HG02885 (cell line): ENCODE results near the gene TPST1.
"Not testable (repeated sequence)": the region's sequence is repeated elsewhere in the genome, so short reads cannot be mapped to it uniquely, and the experiment has no call there.

ENCODE experiments used
- ATAC-seq: cut with Tn5 transposase; IDR thresholded peaks from one replicate; pipeline ENCODE4 v1.9.1; 2021; ENCODE audit warnings: mild to moderate bottlenecking; ENCODE audit not compliant: unreplicated experiment, poor library complexity

The TPST1 gene

GRCh38 chr7:66204822-66205740, at the start of gene TPST1:
Gene TPST1, plus strand, starts transcription at chr7:66205334. Its CDS starts 35,092 bp downstream, at chr7:66240426.
- peak; percentile 97 for ATAC-seq

DNA sequence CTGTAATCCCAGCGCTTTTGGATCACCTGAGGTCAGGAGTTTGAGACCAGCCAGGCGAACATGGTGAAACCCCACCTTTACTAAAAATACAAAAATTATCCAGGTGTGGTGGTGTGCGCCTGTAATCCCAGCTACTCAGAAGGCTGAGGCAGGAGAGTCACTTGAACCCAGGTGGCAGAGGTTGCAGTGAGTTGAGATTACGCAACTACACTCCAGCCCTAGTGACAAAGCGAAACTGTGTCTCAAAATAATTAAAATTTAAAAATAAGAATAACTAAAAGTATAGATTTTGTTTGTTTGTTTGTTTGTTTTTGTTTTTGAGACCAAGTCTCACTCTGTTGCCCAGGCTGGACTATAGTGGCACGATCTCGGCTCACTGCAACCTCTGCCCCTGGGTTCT, 49.1 kb upstream of the TPST1 start:
- ATAC-seq, result not testable (repeated sequence)

DNA sequence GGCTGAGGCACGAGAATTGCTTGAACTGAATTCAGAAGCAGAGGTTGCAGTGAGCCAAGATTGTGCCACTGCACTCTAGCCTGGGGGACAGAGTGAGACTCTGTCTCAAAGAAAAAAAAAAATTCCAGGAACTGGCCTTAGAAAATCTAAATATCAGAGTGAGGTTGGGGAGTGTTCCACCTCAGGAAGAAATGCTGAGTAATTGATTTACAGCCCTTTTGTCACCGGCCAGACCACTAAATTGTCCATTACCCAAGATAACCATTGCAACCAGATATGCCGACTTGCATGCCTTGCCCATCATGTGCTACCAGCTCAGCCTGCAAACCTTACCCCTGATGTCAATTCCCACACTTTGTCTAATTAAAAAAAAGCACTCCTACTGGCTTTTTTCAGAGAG, 48.1 kb upstream of the TPST1 start:
- ATAC-seq, result no peak

DNA sequence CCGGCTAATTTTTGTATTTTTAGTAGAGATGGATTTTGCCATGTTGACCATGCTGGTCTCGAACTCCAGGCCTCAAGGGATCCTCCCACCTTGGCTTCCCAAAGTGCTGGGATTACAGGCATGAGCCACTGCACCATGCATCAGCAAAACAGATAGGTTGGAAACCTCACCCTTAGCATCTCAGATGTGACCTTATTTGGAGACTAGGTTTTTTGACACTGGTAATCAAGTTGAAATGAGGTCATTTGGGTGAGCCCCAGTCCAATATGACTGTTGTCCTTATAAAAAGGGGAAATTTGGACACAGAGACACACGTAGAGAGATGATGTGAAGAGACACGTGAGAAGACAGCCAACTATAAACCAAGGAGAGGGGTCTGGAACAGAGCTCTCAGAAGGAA, 42.5 kb upstream of the TPST1 start:
- no peak for ATAC-seq

DNA sequence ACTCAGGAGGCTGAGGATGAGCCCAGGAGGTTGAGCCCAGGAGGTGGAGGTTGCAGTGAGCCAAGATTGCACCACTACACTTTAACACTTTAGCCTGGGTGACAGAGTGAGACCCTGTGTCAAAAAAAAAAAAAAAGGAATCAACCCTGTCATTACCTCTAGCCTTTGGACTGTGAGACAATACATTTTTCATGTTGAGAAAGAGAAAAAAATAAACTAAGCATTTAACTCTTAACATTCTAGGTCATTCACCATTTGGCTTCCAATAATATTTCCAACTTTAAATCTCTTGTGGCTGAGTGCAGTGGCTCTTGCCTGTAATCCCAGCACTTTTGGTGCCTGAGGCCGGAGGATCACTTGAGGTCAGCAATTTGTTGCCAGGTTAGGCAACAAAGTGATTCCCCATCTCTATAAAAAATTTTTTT, 41.9 kb upstream of the TPST1 start:
- no peak for ATAC-seq

GRCh38 chr7:66164356-66164755, 40.8 kb upstream of the TPST1 start:
- no peak for ATAC-seq

DNA sequence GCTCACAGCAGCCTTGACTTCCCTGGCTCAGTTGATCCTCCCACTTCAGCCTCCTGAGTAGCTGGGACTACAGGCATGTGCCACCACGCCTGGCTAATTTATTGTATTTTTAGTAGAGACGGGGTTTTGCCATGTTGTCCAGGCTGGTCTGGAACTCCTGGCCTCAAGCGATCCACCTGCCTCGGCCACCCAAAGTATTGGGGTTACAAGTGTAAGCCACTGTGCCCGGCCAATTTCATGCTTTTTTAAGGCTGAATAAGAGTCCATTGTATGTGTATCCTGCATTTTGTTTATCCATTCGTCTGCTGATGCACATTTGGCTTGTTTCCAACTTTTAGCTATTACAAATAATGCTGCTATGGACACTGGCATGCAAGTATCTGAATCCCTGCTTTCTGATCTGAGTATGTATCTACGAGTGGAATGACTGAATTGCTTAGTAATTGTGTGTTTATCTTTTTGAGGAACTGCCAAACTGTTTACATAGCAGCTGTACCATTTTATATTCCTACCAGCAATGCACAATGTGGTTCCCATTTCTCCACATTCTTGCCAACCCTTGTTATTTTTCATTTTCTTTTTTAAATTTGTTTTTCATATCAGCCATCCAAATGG, 37.3 kb upstream of the TPST1 start:
- ATAC-seq, result no peak

GRCh38 chr7:66169616-66170015, 35.5 kb upstream of the TPST1 start:
- ATAC-seq, result no peak

DNA sequence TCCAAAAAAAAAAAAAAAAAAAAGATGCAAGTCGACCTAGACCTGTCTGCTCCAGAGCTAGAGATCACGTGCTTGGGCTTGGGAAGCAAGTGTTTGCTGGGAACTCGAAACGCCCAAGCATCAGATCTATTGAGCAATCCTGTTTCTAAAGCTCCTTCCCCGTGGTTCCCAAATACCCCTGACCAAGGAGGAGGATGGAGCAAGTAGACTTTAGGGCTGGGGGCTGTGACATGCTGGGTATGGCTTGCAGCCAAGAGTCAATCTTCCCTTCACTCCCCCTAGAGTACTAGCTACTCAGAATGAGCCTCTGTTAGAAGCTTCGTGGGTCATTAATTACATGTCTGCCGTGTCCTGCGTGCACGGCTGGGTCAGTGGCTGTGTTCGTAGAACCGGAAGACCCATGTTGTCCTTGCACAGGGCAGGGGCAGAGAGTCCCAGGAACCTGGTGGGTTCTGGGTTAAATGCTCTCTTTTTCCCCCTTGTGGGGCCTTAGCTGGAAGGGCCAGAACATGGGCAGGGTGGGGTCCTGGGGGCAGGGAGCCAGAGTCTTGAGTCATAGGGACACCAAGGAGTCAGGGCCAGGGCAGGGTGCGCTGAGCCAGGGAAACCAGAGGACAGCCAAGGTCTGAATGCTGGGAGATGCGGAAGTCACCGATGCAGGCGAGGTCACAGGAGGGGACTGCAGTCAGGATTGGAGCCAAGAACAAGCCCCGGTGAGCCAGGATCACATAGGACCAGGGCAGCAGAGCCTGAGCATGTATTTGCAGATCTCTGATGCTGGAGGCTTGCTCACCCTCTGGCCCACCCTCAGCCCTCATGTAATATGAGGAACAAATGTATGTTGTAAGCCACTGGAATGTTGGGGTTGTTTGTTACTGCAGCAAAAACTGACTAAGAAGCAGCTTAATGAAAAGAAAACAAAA, 34.6 kb upstream of the TPST1 start:
- ATAC-seq, result no peak

GRCh38 chr7:66172536-66173401, 32.4 kb upstream of the TPST1 start:
- not testable (repeated sequence) for ATAC-seq

GRCh38 chr7:66173856-66174255, 31.3 kb upstream of the TPST1 start:
- no peak for ATAC-seq

GRCh38 chr7:66175006-66175405, 30.1 kb upstream of the TPST1 start:
- ATAC-seq, result not testable (repeated sequence)

DNA sequence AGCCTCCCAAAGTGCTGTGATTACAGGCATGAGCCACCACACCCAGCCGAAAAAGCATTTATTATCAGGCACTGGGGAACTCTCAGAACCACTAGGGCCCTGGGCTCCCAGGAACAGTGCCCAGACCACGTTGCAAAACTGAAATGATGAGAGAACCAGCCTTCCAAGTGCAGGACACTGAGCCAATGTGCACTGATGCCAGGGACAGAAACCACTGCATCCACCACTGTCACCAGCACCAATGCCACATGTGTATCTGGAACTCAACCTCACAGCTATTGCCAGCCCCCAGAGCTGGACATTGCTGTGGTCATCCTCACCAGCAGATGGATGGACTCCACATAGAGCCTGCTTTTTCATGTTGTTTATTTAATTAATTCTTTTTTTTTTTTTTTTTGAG, 28.2 kb upstream of the TPST1 start:
- no peak for ATAC-seq

GRCh38 chr7:66178258-66178657, 26.9 kb upstream of the TPST1 start:
- ATAC-seq, result no peak

DNA sequence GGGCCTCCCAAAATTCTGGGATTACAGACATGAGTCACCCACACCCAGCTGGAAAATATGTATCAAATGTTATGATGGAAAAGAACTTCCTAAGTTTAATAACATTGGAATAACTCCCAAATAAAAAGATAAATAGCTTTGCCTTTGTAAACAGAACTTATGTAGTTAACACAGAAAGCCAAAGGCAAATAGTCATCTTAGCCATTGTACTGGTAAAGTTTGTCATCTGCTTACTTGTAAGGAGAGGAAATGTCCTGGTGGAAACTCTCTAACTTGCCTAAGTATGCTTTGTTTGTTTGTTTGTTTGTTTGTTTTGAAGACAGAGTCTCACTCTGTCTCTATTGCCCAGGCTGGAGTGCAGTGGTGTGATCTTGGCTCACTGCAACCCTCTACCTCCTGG, 23.8 kb upstream of the TPST1 start:
- no peak for ATAC-seq

GRCh38 chr7:66181845-66182244, 23.3 kb upstream of the TPST1 start:
- ATAC-seq, result no peak

DNA sequence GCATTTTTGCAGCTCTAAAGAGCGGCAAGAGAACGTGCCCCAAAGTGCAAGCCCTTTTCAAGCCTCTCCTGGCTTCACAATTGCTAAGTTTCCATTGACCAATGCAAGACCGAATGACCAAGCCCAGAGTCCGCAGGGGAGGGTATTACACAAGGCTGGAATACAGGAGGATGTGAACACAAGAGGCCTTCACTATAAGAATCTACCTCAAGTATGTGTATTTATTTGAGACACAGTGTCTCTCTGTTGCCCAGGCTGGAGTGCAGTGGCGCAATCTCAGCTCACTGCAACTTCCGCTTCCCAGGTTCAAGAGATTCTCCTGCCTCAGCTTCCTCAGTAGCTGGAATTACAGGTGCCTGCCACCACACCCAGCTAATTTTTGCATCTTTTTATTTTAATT, 22.2 kb upstream of the TPST1 start:
- no peak for ATAC-seq

DNA sequence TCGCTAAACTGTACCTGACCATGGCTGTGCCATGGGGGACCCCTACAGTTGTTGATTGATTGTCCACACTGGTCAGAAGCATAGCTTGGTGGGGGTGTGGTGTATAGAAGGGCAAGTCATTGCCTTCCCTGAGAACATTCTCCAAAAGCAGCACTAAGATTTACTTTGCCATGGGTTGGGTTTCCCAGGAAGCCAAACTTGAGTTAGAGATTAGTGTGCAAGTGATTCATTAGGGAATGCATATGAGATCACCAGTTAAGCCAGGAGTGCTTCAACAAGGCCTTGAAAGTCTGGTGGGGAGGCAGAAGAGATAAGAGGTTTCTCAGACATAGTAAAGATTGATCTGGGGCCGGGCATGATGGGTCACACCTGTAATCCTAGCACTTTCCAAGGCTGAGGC, 21.4 kb upstream of the TPST1 start:
- ATAC-seq, result no peak

GRCh38 chr7:66185680-66186187, 19.4 kb upstream of the TPST1 start:
- no peak for ATAC-seq

DNA sequence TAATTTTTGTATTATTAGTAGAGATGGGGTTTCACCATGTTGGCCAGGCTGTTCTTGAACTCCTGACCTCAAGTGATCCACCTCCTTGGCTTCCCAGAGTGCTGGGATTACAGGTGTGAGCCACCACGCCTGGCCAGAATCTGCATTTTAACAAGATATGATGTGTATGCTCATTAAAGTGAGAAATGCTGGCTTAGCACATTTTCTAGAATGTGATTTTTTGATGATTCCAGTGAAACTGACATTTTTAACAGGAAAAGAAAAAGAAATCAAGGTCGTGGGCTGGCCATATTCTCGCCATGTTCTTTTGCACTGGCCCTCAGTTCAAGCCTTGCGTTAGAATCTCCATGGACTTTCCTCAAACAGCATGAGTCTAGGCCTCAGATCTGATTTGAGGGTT, 18.1 kb upstream of the TPST1 start:
- no peak for ATAC-seq
